ENCODE measurements around the gene MTFP1. TPM values are rescaled to one million over a fixed set of nuclear protein-coding genes. Genes with fewer than 3 reads are reported as not detected.

Gene MTFP1
- total and polyA plus RNA-seq, 2 donors (not counting 1 experiment from before 2014, with no cell fraction given), result 11.8 to 18.4 TPM

DNA sequence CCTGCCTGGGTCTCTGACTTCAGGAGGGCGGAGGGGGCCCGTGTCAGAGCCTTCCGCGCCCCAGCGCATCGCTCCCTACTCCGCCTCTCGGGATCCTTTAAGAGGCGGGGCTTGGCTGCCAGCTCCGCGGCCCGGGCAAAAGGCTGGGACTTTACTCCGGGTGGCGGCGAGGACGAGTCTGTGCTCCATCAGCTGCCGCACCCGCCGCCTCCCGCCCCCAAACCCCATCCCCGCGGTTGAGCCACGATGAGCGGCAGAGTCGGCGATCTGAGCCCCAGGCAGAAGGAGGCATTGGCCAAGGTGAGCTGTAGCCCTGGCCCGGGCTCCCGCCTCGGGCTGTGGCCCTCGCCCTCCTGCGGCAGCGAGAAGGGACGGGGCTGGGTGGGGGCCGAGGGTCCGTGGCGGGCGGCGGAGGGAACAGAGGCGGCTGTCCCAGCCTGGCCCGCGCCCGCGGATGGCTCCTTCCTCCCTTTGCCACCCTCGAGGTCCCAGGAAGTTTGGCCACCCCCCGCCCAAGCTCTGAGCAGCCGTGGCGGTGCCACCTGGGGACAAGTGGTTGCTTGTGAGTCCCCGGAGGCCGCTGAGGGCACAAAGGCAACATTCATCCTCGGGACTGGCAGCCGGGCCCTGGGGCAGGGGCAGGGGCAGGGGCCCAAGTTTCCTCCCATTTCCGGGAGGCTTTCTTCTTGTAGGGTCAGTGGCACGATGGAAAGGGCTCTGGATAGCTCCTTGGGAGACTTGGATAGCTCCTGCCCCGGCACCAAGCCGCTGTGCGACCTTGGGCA is 28.5 kb upstream of the MTFP1 start, which contains the start of gene SEC14L2:
Gene SEC14L2 (plus strand): TSS at position 148 of the 785 bp plus-strand sequence. CDS start 99 bp downstream, at position 247.
- intact Hi-C loops (cut with micrococcal nuclease), result loop anchor here (10.0 kb wide), 1 partner anchor 198 kb away; the partner anchor contains the start of gene PES1
- H3K9ac ChIP-seq (ENCODE audit: low read length), result peak within 1 kb of the TSS; percentile 62
- Mint-ChIP-seq H3K4me1 (peaks cover 23% of the 10 kb centered on the region), H3K4me3 (peak within 1 kb of the TSS; percentile 82), H3K27me3 (peaks cover 43% of the 10 kb centered on the region), H3K9me3 (ENCODE audit: insufficient read depth) (no peaks in the 10 kb centered on the region), H3K27ac (no peak within 1 kb of the TSS)
- no peaks in the 10 kb centered on the region for H3K79me2 ChIP-seq (ENCODE audit: control insufficient read depth, insufficient read depth, low read length)
- ATAC-seq (ENCODE audit: low read depth), result peak; percentile 55
- peaks cover 0 to 40% (median 26%) of the 10 kb centered on the region in 4 experiments for H3K27me3 ChIP-seq (replicated peaks in 1 of 4; ENCODE audit: control extremely low read depth in 1 of 4, control insufficient read depth in 3 of 4, insufficient read depth in 4 of 4, low read length in 3 of 4)
- CTCF ChIA-PET, result interaction anchor here (0.8 to 19.9 kb wide), 5 partner anchors 10 to 136 kb away, joined by 3 to 510 read pairs (median 4); partner anchors contain the start of genes CASTOR1 and RNF215
- DNase-seq, result peak; percentile 50
- no peaks in the 10 kb centered on the region for H3K36me3 ChIP-seq (replicated peaks in 1 of 2; ENCODE audit: control extremely low read depth in 1 of 2, control insufficient read depth in 1 of 2, extremely low read depth in 1 of 2, insufficient read depth in 2 of 2, low read length in 1 of 2)
- TF ChIP-seq, protein P1, sequence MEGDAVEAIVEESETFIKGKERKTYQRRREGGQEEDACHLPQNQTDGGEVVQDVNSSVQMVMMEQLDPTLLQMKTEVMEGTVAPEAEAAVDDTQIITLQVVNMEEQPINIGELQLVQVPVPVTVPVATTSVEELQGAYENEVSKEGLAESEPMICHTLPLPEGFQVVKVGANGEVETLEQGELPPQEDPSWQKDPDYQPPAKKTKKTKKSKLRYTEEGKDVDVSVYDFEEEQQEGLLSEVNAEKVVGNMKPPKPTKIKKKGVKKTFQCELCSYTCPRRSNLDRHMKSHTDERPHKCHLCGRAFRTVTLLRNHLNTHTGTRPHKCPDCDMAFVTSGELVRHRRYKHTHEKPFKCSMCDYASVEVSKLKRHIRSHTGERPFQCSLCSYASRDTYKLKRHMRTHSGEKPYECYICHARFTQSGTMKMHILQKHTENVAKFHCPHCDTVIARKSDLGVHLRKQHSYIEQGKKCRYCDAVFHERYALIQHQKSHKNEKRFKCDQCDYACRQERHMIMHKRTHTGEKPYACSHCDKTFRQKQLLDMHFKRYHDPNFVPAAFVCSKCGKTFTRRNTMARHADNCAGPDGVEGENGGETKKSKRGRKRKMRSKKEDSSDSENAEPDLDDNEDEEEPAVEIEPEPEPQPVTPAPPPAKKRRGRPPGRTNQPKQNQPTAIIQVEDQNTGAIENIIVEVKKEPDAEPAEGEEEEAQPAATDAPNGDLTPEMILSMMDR (IDR thresholded peaks at IDR 0.05), result no peak
- no peak for TF ChIP-seq EZH2 (IDR thresholded peaks at IDR 0.05; ENCODE audit: borderline replicate concordance, insufficient read depth, low read depth, low read length, poor library complexity, severe bottlenecking)
- 1% methylated on average over 50 of the region's 56 CpGs for WGBS (ENCODE audit: insufficient coverage)
- H3K4me1 ChIP-seq (ENCODE audit: control insufficient read depth in 2 of 2, insufficient read depth in 2 of 2, low read length in 2 of 2), result peaks cover 29% of the 10 kb centered on the region in 2 donors
- peak within 1 kb of the TSS; percentile 86 for H3K4me2 ChIP-seq (replicated peaks; ENCODE audit: low read depth, low read length, poor library complexity, severe bottlenecking)
- peak within 1 kb of the TSS in 4 of 5 experiments; percentile 34 to 51 (median 42) for H3K4me3 ChIP-seq (ENCODE audit: control extremely low read depth in 1 of 5, extremely low read depth in 1 of 5, insufficient read depth in 1 of 5, low read depth in 2 of 5, low read length in 4 of 5)
- peaks cover 0 to 8% (median 0%) of the 10 kb centered on the region in 3 donors for H3K9me3 ChIP-seq (ENCODE audit: control extremely low read depth in 1 of 3, control insufficient read depth in 2 of 3, insufficient read depth in 1 of 3, low read length in 2 of 3)
- no peak within 1 kb of the TSS for H3K27ac ChIP-seq (ENCODE audit: low read length in 2 of 2)
- H2AFZ ChIP-seq (ENCODE audit: insufficient read depth, low read depth, low read length, poor library complexity, severe bottlenecking), result peak within 1 kb of the TSS; percentile 72
- POLR2A ChIA-PET, result interaction anchor here (1.0 to 1.1 kb wide), 2 partner anchors 9 to 106 kb away, joined by 3 read pairs; no protein-coding TSS in a partner anchor
- H4K20me1 ChIP-seq (ENCODE audit: control insufficient read depth, insufficient read depth, low read length, poor library complexity, severe bottlenecking), result no peaks in the 10 kb centered on the region

Data from B cell (primary cell).